Activated T-cell treated with anti-CD3 and anti-CD28 coated beads for 4 hours (primary cell): Measurements from ENCODE around the gene TRPC6.
"Not testable (repeated sequence)": the region's sequence is repeated elsewhere in the genome, so short reads cannot be mapped to it uniquely, and the experiment has no call there.

Experiments
- DNase-seq: peaks from one replicate; pipeline ENCODE4 v3.0.0-alpha.2; 2020

Gene TRPC6

DNA sequence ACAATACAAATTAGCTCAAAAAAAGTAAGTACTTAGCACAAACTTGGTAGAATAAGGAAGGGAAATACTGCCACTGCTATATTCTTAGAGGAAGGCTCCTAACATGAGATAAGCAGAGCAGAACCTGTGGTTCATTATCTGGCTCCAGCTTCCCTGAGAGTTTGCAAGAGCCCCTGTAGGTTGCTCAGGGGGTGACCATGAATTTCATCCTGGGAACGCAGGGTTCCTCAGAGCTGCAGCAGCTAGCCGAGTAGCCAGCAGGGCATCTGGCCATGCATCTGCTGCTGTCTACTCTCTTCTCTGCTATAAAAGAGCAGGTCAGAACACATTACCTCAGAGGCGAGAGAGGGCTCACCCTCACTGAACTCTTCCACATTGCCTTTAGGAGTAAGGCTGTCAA, 67.3 kb downstream of the TRPC6 start:
- DNase-seq, result no peak

DNA sequence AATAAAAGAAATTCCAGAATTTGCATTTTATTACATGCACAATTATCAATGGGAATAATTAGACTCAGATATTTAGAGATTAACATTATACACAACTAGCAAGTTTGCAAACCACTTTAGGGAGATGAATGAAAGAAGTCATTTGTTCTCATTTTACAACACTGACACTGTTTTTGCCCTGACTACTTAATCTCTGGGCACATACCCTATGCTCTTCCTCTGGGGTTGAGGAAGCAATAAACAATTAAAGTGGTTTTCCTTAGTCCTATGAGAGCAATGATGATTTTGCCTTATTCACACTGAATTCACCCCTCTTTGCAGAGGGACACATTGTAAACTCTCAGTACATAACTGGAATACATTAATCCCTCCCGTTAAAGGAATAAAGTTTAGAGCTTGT, 72.7 kb downstream of the TRPC6 start:
- DNase-seq, result no peak

DNA sequence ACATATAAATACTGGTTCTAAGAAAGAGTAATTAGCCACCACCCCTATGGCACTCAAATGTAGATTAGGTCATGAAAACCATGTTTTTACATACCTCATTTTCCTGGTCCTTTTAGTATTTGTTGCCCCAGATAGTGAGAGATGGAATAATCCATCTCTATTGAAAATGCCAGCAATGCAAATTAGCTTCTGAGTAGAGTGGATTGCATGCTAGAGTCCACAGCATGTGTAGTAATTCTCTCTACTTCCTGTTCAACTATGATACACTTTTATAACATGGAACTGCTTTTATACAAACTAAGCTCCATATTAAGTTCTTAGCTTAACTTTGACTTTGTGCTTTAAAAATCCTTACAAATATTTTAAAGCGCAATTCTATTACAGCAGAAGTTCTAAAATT, 73.2 kb downstream of the TRPC6 start:
- no peak for DNase-seq

DNA sequence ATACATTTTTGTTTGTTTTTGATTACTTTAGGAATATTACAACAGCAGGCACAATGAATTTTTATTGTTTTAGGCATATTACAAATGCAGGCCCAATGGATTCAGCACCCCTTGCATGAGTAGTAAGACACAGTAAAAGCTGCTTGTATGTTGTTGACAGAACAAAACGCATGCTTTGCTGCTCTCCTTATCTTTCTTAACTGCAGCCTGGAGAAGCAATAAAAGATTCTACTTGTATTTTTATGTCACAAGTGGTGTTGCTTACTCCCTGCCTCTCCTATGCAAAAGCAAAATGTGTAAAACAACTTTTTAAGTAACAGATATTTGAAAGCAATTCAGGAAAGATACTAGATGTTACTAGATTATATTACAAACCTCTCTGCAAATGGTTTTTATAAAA, 73.9 kb downstream of the TRPC6 start:
- no peak for DNase-seq

DNA sequence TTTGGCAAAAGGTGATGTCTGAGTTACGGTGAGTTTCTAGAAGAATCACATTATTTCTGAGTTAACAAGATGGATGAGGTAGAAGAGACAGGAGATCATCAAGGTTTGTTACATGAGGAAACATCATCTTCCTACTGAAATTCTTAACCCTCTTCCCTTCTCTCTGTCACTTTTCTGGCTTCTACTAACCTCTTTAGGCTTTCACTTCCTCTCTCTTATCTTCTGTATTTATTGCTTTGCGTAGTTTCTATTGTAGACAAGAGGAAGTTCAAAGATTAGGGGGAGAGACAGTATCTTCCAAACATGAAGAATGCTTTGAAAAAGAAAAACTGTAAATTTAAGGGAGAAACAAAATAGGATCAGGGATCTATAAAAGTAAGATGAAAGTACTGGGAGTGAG, 75.4 kb downstream of the TRPC6 start:
- DNase-seq, result no peak

DNA sequence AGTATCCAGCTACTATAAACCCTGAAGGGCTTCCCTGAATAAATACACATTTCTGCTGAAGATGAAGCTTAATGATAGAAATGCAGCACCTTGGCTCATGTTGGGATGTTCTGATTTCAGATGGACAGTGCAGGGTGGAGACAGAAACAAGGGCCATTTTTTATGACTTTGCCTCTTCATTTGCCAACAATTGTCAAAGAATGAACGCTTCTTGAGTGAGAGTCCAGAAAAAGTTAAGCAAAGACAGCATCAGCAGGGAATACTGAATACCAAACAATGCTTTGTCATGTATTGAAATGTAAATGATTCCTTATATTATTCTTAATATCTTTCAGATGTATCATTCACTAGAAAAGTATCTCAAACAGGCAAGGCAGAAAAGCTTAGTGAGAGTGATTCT, 84.9 kb downstream of the TRPC6 start:
- DNase-seq, result no peak

DNA sequence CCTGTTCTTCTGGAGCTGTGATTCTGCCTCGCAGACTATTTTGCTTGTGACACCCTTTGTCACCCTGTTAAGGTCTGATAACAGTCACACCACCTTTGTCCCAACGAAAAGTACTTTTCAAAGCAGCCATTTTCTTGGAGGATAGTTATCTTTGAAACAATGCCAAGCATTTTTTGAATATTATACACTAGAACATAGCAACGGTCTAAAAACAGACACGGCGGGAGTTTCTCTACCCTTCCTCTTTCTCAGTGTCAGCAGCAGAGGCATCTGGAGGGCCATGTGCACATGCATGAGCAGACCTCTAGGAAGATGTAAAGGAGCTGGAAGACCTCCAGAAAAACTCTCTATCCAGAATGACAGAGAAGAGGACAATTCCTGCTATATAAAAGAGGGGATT, 86.5 kb downstream of the TRPC6 start:
- no peak for DNase-seq

DNA sequence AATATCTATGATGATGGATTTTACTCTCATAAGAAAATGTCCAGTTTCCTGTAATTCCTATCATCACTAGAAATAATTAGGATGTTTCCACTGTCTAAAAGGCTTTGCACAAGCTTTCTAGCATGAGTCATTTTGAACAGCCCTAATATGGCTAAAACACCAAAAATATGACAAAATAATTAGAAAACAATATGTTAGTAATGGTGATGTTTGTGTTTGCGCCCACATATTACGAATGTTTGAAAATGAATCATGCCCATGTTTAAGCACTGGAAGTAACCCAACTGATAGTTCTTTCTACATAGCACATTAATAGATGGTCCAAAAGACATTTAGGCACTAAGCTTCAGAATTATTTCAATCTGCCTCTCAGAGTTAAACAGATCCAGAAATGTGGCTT, 96.0 kb downstream of the TRPC6 start:
- no peak for DNase-seq

DNA sequence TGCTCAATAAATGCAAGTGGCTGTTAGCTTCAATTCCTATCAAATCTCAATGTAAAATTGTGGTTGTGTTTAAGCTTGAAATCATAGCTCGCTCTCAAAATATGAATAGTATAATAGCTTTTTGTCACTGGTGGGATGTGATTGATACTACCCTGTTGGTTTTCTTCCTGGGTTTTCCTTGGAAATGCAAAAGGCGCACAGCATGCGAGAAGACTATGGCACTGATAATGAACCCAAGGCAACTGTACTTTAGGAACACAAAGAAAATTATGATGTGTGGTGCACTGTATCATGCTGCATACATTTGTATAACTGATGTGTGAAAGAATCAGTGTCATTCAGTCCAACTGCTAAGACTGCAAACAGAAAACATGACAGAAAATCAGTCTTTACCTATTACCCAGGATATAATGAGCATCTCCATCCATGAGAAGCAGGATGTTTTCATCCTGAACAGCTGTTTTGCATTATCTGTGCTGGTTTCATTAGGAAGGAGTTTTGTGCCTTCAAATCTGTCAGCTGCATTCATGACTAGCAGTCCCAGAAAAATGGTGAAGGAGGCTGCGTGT, 101.2 kb downstream of the TRPC6 start:
- DNase-seq, result no peak

DNA sequence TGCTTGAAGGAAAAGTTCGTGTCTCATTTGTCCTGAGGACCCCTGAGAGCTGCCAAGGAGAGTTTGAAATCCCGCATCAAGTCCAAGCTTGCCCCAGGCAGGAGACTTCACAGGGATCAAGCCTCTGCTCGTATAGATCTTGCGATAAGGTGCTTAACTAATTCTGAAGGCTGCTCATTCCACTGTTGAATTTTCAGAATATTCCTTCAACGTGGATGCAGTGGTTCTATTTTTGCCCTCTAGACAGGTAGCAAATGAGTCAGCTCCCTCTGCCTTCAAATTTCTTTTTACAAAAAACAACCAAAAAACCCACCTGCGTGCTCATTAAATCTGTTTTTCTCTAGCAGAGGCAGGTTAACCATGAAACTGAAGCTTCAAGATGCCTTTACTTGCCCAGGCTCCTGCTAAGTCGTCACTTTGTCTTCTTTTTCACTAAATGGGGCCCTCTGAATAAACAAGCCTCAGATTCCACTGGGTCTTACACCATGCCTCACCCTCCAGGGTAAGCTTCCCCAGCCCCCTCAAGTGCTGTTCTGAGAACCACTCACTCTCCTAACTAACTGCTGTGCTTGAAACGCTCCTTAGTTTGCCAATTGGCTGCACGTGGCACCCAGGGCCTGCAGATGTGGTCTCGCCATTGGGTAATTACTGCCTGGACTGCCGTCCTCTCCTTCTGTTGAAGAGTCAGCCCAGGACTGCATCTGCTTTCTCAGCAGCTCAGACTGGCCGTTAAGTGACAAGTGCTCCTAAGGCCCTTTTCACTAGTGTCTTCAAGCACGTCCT, 105.0 kb downstream of the TRPC6 start:
- DNase-seq, result no peak

DNA sequence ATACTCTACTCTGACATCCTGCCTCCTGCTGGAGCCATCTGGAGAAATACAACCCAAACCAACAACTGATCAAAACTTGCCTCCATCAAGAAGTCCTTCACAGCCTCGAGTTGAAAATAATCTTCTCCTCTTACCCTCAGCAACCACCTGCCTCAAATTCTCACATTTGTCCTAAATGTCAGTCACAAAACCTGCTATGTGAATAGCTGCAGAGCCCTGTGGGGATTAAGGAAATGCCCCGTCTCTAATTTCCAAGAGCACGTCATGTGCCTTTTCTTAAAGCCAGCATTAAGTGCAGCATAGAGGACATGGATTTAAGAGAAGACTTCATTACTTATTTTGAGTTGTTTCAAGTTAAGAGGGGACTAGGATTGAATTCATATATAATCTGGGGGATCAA, 105.9 kb downstream of the TRPC6 start:
- DNase-seq, result no peak

DNA sequence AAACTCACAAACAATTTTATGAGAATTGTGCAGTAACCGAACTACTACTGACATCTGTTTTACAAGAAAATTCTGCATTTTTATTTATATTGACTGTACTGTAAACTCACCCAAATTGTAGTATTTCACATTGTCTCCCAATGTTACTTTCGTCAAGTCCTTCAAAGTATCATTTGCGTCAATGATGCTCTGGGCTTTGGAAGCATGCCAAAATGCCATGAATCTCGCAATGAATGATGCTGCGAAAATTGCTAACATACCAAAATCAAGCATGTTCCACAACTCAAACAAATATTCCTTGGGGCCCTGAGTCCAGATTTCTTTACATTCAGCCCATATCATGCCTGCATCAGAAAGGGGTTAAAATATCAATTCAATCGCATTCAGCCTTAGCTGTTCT, 107.6 kb downstream of the TRPC6 start:
- DNase-seq, result no peak

DNA sequence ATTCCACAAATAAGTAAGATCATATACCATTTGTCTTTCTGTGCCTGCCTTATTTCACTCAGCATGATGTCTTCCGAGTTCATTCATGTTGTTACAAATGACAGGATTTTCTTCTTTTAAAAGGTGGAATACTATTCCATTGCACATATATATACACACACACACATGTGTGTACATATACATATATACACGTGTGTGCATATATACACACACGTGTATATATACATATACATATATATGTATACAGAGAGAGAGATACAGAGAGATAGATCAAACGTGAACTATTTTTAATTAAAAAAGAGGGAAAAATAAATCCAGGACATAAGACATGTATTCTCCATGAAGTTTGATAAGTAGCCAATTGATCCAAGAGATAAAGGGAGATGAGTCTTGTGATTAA, 108.1 kb downstream of the TRPC6 start:
- no peak for DNase-seq

DNA sequence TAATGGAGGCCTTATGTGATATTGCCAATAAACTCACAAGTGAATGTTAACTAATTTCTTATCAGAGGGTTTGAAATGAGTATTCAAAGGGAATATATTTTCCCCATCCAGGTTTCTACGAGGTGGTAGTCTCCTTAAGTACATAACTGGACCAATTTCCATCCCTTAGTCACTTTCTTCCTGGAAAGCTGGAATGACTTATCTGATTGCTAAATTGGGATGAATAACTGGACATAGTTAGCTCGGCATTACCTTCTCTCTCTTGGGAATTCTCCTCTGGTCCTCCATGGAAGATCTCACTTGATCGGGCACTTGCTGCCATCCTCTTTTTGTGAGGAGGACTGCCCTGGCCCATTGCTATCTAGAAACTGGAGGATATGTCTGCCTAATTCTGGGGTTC, 109.1 kb downstream of the TRPC6 start:
- DNase-seq, result no peak

DNA sequence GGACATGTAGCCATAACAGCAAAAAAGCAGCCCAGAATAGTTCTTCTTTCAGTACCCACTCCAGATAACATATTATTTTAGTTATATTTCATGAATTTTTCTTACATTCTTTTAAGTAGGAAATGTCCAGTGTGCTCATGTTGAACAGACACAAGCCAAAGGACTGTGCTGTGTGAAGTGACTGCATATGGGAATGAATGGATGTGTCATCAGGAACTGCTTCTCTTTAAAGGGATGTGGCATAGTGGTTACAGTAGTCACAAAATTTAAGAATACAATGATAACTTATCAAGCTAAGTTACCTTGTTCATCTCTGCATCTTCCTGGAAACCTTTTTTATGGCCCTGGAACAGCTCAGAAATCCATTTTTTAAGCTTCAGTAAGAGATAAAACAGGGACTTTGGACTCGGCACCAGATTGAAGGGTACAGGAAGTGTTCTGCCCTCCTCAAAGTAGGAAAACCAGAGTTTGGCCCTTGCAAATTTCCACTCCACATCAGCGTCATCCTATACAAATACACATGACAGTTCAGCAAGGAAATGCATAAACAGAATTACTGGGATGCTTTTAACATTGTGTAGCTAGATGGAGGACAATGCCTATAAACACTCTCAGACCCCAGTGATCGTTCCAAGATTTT, 112.8 kb downstream of the TRPC6 start:
- no peak for DNase-seq

DNA sequence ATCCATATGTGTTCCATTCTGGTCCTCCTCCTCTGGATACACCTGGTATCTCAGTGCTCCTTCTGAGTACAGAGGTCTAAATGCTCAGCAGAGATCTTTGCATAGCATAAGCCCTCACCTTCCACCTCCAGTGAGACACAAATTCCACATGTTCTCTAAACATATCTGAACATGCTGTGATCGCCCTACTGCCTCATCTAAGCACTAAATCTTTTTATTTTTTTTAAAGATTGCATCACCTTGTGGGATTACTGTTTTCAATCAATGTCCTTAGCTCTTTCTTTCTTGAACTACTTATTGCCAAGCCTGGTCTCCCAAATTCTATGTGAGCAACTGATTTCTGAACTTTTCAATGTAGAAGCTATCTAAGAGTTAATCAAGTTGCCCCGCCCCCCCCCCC, 113.4 kb downstream of the TRPC6 start:
- DNase-seq, result no peak

DNA sequence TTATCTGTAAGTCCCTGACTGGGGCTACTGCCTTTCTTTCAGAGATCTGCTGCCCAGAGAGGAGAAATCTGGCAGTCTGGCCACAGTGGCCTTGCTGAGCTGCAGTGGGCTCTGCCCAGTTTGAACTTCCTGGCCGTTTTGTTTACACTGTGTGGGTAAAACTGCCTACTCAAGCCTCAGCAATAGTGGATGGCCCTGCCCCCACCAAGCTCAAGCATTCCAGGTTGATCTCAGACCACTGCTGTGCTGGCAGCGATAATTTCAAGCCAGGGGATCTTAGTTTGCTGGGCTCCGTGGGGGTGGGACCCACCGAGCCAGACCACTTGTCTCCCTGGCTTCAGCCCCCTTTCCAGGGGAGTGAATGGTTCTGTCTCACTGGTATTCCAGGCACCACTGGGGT, 117.5 kb downstream of the TRPC6 start:
- no peak for DNase-seq

DNA sequence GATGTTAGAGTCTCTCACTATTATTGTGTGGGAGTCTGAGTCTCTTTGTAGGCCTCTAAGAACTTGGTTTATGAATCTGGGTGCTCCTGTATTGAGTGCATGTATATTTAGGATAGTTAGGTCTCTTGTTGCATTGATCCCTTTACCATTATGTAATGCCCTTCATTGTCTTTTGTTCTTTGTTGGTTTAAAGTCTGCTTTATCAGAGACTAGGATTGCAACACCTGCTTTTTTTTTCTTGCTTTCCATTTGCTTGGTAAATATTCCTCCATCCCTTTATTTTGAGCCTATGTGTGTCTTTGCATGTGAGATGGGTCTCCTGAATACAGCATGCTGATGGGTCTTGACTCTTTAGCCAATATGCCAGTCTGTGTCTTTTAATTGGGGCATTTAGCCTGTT, 119.4 kb downstream of the TRPC6 start:
- DNase-seq, result not testable (repeated sequence)

DNA sequence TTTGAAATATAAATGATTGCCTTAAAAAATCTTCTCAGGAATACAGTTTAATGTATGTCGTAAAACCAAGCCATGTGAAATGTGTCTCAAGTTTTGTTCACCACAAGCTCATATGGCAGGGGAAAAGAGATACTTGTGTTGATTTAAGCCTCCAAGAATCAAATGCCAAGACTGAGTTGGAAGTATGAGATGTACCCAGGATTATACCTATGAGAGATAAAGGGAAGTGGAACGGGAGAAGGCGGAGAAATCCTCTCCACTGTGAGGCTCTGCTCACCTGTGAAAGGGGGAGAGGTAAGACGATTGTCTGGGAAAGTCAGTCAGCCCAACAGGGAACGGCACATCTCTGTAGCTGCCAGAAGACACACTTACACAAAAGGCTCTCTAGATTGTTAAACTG, 124.8 kb downstream of the TRPC6 start:
- DNase-seq, result no peak

DNA sequence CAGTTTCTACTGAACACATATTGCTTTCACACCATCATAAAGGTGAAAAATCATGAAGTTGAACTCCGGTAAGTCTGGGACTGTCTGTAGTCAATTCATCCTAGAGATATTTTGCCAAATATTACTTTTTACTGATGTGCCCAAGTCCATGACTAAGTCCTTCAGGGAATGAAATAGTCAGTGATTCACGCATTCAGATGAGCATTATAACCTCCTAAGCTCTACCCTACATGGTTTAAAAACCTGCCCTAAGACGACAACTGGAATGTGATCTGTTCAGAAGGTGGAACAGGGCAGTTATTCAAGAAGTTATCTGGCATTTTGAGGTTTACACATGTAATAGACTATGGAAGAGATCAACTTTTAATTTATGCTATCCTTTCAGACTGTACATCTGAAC, 125.6 kb downstream of the TRPC6 start:
- no peak for DNase-seq

DNA sequence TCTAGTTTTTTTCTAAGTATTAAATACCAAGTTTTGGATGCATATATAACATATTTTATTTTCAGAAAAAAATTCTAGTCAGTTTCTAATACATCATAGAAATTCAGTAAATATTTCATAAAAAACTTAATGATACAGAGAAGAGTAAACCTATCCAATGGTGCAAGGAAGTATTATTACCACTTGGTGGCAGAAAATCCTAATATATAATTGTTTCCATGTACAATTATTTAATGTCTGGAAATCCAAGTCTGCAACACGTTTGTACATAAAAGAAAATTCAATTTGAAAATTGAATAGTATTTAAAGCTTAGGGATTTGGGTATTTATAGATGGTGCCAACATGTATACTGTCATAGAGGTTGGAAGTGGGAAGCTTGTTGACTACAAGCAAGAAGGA, 127.0 kb downstream of the TRPC6 start:
- no peak for DNase-seq

DNA sequence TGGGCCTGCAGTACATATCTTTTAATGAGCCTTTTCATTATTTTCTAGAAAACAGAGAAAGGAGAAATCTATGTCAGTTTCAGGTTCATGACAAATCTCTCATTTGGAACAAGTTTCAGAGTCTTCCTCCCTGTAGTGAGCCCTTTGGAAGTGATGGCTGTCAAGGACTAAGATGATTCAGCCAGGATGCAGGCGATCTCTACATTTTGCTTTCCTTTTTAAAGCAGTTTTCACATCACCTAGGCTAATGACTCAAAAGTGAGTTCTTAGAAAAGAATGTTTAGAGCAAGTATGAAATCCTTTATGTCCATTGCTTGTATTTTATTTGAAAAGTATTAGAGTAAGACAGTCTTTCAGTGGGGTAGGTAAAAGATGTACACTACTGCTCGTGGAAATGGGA, 130.1 kb downstream of the TRPC6 start:
- DNase-seq, result no peak

DNA sequence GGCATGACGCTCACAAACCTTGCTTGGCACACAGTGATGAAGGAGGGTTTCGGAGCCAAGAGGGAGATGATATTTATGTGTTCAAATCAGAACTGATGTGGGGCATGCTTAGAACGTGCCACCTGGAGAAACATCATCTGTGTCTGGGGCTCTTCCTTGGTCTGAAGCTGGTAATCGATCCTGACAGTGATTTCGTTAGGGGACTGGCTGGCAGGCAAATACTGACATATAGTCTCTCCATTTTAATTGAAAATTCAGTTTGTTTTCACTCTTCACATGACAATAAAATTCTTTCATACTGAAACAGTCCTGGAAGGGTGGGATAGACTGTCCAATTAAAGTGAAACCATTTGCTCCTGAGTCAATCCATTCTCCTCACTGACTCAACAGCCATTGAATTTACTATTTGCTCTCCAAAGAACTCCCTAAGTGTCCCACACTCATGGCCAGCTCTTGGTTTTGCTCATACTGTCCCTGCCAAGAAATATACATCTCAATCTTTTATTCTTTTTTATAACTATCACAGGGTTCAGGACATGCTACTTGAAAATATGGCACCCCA, 134.8 kb downstream of the TRPC6 start:
- DNase-seq, result no peak

DNA sequence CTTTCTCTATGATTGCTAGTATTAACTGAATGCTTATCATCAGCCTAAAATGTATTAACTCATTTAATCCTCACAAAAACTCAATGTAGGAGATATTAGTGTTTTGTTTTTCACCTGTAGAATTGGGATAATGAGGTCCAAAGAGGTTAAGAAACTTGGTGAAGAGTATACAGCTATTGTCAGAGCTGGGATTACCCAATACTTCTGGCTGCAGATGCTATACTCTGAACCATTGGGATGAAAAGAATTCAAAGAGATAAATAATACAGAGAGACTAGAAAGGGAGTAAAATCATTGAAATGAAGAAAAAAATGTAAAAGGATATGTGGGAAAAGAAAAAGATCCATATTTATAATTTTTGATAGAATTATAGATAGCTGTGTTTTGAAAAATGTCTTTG, 137.1 kb downstream of the TRPC6 start:
- no peak for DNase-seq
